Measurements from ENCODE around the gene SORCS2. TPM values are rescaled to one million over a fixed set of nuclear protein-coding genes. Genes with fewer than 3 reads are reported as not detected.

The SORCS2 gene
- total and polyA plus RNA-seq, 2 experiments from 2014 or later = 0.38 to 1.4 TPM

GRCh38 chr4:7778510-7779431, 586.4 kb downstream of the SORCS2 start:
- no peak overlapping the region for H3K4me2 ChIP-seq (ENCODE audit: unreplicated experiment)
- H3K27ac ChIP-seq = peak overlapping the region; percentile 29
- H3K9ac ChIP-seq = no peak overlapping the region
- peaks cover 82% of the 10 kb centered on the region for H3K36me3 ChIP-seq (ENCODE audit: low read depth)
- H3K79me2 ChIP-seq (ENCODE audit: insufficient read depth) = peaks cover 99% of the 10 kb centered on the region
- H3F3A ChIP-seq (ENCODE audit: insufficient read depth) = peaks cover 67% of the 10 kb centered on the region
- TF ChIP-seq EZH2 (IDR thresholded peaks at IDR 0.05; ENCODE audit: insufficient read depth, poor library complexity, severe bottlenecking) (no peak), EZH2phosphoT487 (IDR thresholded peaks at IDR 0.05; ENCODE audit: insufficient read depth, low read depth) (no peak)
- H2AFZ ChIP-seq = no peak overlapping the region
- no peaks in the 10 kb centered on the region for H3K27me3 ChIP-seq (replicated peaks; ENCODE audit: insufficient read depth)
- no peaks in the 10 kb centered on the region for H3K9me2 ChIP-seq (ENCODE audit: insufficient read depth)
- H3K9me3 ChIP-seq (ENCODE audit: low read depth) = no peaks in the 10 kb centered on the region
- 81% methylated on average over 24 of the region's 24 CpGs for WGBS, 2 experiments (ENCODE audit: low coverage in 1 of 2, low lambda C conversion rate in 2 of 2, missing lambda C conversion rate in 2 of 2)
- no peak for DNase-seq
- peaks cover 34% of the 10 kb centered on the region for H3K4me1 ChIP-seq (ENCODE audit: insufficient read depth)
- H3K4me3 ChIP-seq = no peak overlapping the region
- in situ Hi-C loops (cut with MboI) = no loop called here
- H4K20me1 ChIP-seq (ENCODE audit: insufficient read depth) = 0 out of 2 replicates have a peak, but pooled peaks cover 9% of the 10 kb centered on the region

GRCh38 chr4:7779432-7779768, 587.1 kb downstream of the SORCS2 start:
- in situ Hi-C loops (cut with MboI) = no loop called here
- no peak overlapping the region for H3K4me3 ChIP-seq
- TF ChIP-seq EZH2phosphoT487 (IDR thresholded peaks at IDR 0.05; ENCODE audit: insufficient read depth, low read depth) (no peak), EZH2 (IDR thresholded peaks at IDR 0.05; ENCODE audit: insufficient read depth, poor library complexity, severe bottlenecking) (no peak)
- peak overlapping the region; percentile 9 for H3K4me2 ChIP-seq (ENCODE audit: unreplicated experiment)
- H3K9ac ChIP-seq = no peak overlapping the region
- DNase-seq = peak; percentile 75
- no peaks in the 10 kb centered on the region for H3K9me2 ChIP-seq (ENCODE audit: insufficient read depth)
- H3F3A ChIP-seq (ENCODE audit: insufficient read depth) = peaks cover 67% of the 10 kb centered on the region
- 0 out of 2 replicates have a peak, but pooled peaks cover 9% of the 10 kb centered on the region for H4K20me1 ChIP-seq (ENCODE audit: insufficient read depth)
- H3K9me3 ChIP-seq (ENCODE audit: low read depth) = no peaks in the 10 kb centered on the region
- H2AFZ ChIP-seq = no peak overlapping the region
- peaks cover 34% of the 10 kb centered on the region for H3K4me1 ChIP-seq (ENCODE audit: insufficient read depth)
- H3K27me3 ChIP-seq (replicated peaks; ENCODE audit: insufficient read depth) = no peaks in the 10 kb centered on the region
- H3K27ac ChIP-seq = peak overlapping the region; percentile 29
- 21 to 27% methylated on average over 5 of the region's 5 CpGs for WGBS, 2 experiments (ENCODE audit: low coverage in 1 of 2, low lambda C conversion rate in 2 of 2, missing lambda C conversion rate in 2 of 2)
- peaks cover 99% of the 10 kb centered on the region for H3K79me2 ChIP-seq (ENCODE audit: insufficient read depth)
- H3K36me3 ChIP-seq (ENCODE audit: low read depth) = peaks cover 86% of the 10 kb centered on the region

- 43 to 46% methylated on average over 5 of the region's 5 CpGs for WGBS, 2 experiments (ENCODE audit: low coverage in 1 of 2, low lambda C conversion rate in 2 of 2, missing lambda C conversion rate in 2 of 2)
- Histone ChIP-seq H3K27ac (peak overlapping the region; percentile 39), H3K4me3 (no peak overlapping the region), H3K9me2 (ENCODE audit: insufficient read depth) (no peaks in the 10 kb centered on the region), H4K20me1 (ENCODE audit: insufficient read depth) (0 out of 2 replicates have a peak, but pooled peaks cover 9% of the 10 kb centered on the region), H3F3A (ENCODE audit: insufficient read depth) (peaks cover 78% of the 10 kb centered on the region), H3K9me3 (ENCODE audit: low read depth) (no peaks in the 10 kb centered on the region), H3K79me2 (ENCODE audit: insufficient read depth) (peaks cover 99% of the 10 kb centered on the region), H3K36me3 (ENCODE audit: low read depth) (peaks cover 84% of the 10 kb centered on the region), H2AFZ (no peak overlapping the region), H3K4me1 (ENCODE audit: insufficient read depth) (peaks cover 34% of the 10 kb centered on the region), H3K4me2 (ENCODE audit: unreplicated experiment) (no peak overlapping the region), H3K27me3 (replicated peaks; ENCODE audit: insufficient read depth) (no peaks in the 10 kb centered on the region), H3K9ac (no peak overlapping the region)
- DNase-seq = no peak
- TF ChIP-seq EZH2phosphoT487 (IDR thresholded peaks at IDR 0.05; ENCODE audit: insufficient read depth, low read depth) = no peak
- no peak for TF ChIP-seq EZH2 (IDR thresholded peaks at IDR 0.05; ENCODE audit: insufficient read depth, poor library complexity, severe bottlenecking)
- in situ Hi-C loops (cut with MboI) = no loop called here
Observed at GRCh38 chr4:7780751-7781348, 588.5 kb downstream of the SORCS2 start.

GRCh38 chr4:7781366-7781765, 589.0 kb downstream of the SORCS2 start:
- Histone ChIP-seq H3K4me2 (ENCODE audit: unreplicated experiment) (no peak overlapping the region), H4K20me1 (ENCODE audit: insufficient read depth) (0 out of 2 replicates have a peak, but pooled peaks cover 9% of the 10 kb centered on the region), H3K36me3 (ENCODE audit: low read depth) (peaks cover 84% of the 10 kb centered on the region), H3F3A (ENCODE audit: insufficient read depth) (peaks cover 80% of the 10 kb centered on the region), H3K79me2 (ENCODE audit: insufficient read depth) (peaks cover 99% of the 10 kb centered on the region), H3K4me1 (ENCODE audit: insufficient read depth) (peaks cover 34% of the 10 kb centered on the region), H3K9ac (no peak overlapping the region), H3K4me3 (no peak overlapping the region), H3K9me2 (ENCODE audit: insufficient read depth) (no peaks in the 10 kb centered on the region), H2AFZ (no peak overlapping the region), H3K27ac (peak overlapping the region; percentile 39), H3K9me3 (ENCODE audit: low read depth) (no peaks in the 10 kb centered on the region), H3K27me3 (replicated peaks; ENCODE audit: insufficient read depth) (no peaks in the 10 kb centered on the region)
- TF ChIP-seq EZH2 (IDR thresholded peaks at IDR 0.05; ENCODE audit: insufficient read depth, poor library complexity, severe bottlenecking) (no peak), EZH2phosphoT487 (IDR thresholded peaks at IDR 0.05; ENCODE audit: insufficient read depth, low read depth) (no peak)
- in situ Hi-C loops (cut with MboI) = no loop called here
- 47 to 56% methylated on average over 13 of the region's 13 CpGs for WGBS, 2 experiments (ENCODE audit: low coverage in 1 of 2, low lambda C conversion rate in 2 of 2, missing lambda C conversion rate in 2 of 2)
- peak; percentile 66 for DNase-seq

Data from GM23248 (cell line).